Activated CD8-positive, alpha-beta memory T cell treated with anti-CD3 and anti-CD28 coated beads, Interleukin-2, amount 50 U/mL, for 48 hours (primary cell): Measurements from ENCODE around the gene ARL14EP.

Experiments
- DNase-seq: peaks from one replicate; pipeline ENCODE4 v3.0.0-alpha.2; 2020

Gene ARL14EP

DNA sequence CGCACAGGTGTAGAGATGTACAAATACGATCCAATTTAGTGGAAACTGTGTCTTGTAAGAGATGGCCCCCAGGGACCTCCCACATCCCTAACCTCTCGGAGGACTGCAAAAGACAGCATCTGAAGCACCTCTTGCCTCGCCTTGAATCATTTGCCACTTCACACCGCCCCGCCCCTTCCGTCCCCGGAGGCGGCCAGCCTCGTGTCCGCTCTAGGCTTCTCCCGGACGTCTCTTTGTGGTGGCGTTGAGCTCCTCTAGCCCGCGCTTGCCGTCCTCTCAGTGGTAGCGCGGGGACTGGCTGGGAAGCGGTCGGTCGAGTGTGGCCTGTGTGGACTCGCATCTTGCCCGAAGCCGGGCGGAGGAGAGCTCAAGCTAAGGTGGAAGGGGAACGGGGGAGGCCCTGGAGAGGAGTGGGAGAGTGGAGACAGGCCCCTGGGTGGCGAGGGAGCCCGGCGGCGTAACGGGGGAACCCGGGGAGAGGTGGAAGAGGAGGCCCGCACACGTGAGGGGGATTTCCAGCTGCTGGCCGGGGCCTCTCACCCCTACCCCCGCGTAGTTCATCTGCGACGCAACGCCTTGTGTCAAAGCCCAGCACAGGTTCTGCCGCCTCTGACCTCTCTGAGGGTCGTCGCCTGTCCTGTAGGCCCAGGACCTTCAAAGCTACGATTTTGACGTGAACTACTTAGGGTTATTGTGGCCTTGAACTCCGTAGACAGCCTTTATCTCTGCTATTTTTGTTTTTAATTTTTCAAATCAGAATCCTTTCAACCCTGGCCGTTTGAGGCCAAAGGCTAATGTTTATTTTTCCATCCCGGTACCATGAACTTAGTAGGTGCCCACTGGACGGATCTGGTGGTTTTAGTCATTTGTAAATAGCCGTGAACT, at the start of gene ARL14EP:
Gene ARL14EP (plus strand): TSS at position 279 of the 885 bp plus-strand sequence. CDS start 7,845 bp downstream, outside the sequence.
- DNase-seq, result peak; percentile 91

DNA sequence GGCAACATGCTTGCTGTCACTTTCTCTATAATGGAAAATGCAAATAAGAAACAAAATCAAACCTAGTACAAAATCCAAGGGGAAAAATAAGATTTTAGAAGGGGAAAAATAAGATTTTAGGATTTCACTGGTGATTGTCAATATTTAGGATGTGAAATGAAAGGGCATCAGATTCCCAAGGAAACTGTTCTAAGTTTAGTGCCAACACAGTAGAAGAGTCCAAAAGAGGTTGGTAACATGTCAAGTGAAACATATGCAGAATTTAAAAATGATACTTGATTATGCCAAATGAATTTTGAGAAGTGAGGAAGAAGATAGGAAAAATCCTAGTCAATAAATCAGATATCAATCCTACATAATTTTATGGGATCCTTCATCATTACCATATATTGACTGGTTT, 45.7 kb upstream of the ARL14EP start:
- DNase-seq, result no peak

DNA sequence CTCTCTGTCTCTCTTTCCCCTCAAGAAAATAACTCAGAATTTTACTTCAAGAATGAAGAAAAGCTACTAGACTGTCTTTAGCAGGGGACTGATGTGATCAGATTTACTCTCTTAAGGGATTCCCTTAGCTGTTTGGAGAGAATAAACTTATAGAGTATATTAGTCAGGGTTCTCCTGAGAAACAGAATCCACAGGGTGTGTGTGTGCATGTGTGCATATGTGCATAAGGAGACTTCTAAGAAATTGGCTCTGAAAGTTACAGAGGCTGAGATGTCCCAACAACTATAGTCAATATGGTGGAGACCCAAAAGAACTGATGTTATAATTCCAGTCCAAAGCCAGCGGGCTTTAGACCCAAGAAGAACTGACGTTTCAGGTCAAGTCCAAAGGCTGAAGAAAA, 43.1 kb upstream of the ARL14EP start:
- no peak for DNase-seq

DNA sequence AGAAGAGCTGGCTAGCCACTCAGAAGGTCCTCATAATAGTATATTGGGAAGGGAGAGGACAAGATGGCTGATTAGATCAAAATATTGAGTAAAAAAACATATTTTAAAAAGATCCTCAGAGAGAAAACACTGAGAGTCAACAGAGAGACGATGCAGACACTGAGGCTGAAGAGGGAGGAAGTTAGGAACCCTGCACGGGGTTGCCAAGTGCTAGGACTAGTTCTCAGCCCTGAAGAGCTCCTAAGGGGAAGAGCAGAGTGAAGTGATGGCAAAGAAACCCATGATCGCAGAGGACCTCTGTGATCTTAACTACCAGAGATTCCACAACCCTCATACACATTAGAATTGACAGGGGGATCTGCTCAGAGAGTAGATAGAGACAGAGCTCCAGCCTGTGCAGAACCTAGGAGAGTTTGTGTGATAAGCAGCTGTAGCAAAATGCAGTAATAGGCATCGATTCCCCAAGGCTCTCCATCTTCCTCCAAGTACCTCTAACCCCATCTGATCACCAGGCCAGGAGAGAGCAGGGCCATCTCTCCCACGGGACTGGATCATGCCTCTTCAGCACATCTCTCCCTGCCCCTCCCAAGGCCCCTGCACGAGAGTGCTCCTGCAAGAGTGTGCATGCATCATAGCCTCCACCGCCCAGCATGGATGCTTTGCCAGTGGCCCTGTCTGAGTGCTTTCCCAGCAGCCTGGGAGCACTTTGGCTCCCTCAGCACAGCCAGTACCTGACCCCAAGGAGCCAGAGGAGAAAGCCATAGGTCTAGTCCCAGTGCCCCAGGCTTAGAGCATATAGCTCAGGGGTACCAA, 41.2 kb upstream of the ARL14EP start:
- DNase-seq, result peak; percentile 50

DNA sequence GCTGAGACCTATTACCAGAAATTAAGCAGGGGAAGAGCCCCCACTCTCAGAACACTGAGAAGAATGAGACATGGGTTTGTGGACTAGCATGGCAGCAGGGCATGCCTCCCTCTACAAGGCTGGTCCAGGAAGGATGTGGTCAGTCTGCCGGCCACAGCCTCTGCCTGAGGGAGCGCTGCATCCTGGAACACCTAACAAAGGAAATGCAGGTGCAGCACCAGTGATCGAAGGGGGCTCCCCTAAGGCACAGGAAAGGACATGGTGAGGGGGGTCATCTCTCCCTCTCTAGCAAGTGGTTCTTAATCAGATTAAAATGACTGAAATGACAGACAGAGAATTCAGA, 40.6 kb upstream of the ARL14EP start:
- DNase-seq, result peak; percentile 52

DNA sequence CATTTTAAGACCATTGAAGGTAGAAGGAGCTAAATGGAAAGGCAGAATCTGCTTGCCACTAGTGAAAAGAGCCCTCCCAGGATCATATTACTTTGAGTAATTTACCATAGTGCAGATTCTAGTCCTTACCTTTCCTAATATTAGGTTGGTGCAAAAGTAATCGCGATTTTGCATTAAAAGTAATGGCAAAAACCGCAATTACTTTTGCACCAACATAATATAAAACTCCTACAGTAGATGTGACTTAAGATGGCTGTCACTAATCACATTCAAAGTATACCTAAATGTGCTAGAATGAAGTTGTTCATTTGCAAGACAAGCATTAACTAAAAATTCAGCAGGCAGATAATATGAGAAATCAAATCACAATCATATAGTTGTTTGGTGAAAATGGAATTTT, 38.1 kb upstream of the ARL14EP start:
- no peak for DNase-seq

DNA sequence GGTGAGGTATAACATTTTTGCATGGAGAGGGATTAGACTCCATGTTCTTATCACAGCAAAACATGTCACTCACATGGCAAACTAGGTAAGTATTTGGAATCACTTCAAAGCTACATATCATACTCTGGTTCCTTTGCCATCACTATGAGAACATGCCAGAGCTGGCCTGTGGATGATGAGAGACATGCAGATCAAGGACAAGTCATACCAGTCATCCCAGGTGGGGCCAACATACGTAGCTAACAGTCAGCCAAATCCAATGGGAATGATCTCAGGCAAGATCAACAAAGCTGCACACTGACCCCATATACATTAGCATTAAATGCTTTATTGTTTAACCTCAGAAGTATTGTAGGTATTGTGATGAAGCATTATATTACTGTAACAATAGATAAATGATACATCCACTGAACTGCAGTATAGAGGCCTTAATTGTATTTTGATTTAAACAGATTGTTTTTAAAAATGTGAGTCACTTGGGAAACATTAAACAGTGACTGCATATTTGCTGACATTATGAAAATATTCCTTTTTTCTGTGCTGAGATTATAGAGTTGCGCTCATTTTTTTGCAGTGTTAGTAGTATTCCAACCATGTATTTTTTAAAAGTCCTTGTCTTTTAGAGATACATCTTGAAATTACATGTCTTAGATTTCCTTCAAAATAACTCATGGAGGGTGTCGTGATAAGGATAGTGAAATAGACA, 37.3 kb upstream of the ARL14EP start:
- no peak for DNase-seq

DNA sequence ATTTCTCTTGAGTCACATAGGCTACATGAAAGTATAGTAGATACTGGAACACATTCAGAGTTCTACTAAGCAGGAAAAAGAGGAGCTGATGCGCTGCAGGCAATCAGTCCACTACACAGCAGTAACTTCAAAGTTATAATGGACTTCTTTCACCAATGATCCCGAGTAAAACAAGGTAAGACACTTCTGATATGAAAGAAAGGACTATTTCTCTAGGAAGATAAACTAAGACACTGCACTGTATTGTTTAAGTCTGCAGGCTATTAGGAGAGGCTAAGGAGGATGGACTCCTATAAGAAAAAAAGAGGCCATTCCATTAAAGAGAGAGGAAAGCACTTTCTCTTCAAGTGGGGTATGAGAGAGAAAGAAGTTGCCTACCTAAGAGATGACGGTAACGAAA, 31.6 kb upstream of the ARL14EP start:
- no peak for DNase-seq

DNA sequence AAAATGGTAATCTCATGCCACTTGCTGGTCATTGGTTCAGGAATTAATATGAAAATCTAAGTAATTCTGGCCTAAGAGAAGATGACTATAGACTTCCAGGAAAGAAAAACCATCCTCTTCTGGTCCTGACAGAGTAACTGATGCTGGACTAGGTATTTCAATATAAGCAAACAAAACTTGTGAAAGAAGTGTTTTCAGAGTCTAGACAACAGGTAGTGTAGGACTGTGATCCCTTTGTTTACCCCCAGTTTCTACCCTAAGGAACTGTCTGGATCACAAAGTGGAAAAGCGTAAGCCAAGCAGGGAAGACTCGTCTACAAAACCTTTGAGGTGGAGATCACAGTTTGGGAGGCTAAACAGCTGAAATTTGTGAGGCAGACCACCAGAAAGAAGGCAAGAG, 30.4 kb upstream of the ARL14EP start:
- DNase-seq, result no peak

DNA sequence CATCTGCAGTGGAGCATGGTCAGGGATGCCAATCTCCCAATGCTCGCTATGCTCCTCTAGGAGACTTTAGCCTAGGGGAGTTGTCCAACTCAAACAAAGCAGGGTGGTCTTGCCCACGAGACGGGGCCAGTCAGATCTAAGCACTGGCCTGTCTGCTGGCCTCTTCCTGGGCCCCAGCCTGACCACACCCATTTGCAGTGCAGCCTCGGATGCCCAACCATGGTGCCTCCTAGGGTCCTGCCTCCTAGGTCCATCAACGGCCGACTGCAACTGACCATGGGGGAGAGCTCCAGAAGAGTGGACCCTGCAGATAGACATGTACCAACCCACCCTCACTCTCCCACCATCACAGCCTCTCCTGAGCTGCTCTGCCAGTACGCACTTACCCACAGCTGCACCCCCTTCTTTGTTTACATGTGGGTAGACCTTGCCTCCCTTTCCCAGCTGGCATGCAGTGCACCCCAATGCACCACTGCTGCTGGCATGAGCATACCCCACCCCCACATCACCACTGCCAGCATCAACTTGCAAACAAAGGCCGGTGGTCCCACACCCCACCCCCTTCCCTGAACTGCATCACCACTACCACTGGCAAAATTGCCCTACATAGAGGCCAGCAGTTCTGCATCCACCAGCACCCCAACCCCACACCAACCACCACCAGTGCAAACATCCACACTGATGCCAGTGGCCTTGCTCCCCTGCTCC, 27.6 kb upstream of the ARL14EP start:
- DNase-seq, result no peak

DNA sequence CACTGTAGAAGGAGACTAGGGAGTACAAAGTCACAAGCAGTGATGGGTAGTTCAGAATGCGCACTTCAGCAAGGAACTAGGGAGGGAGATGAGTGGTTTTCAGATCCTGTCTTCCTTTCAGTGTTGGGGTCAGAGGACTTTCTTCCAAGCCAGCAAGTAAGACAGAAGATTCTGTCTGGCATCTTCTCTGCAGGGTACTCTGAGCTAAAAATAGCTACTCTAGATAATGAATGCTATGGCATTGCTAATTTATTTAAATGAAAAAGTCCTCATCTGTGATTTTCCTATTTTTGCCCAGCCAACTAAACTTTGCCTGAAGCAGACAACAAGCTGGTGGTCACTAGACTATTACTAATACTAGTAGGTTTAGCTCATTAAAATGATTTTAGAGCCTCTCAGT, 18.3 kb upstream of the ARL14EP start:
- DNase-seq, result no peak

DNA sequence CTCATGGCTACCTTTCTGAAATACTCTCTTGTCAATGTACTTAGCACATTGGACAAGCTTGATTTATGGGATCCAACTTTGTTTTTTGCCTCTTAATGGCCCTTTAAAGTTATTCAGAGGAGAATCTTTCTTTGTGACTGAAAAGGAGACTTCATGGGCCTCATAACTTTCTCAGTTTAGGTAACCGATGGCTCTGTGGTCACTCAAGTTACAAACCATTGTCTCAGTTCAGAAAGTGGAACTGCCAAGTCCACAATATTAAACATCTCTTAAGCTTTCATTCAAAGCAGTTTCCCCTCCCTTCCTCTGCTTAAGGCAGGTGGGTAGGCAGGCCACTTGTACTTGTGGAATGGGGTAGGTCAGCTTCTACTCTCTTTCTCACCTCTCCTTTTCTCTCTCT, 12.3 kb upstream of the ARL14EP start:
- no peak for DNase-seq

DNA sequence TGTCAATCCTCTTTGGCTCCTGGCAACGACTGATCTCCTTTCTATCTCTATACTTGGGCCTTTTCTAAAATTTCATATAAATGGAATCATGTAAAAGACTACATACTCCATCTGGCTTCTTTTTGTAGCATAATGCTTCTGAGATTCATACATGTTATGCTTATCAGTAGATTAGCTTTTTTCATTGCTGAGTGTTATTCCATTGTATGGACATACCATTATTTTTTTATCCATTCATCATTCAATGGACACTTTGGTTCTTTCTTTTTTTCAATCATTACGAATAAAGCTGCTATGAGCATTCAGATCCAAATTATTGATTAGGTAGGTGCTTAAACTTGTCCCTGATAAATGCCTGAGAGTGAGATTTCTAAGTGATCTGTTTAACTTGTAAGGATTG, 11.7 kb upstream of the ARL14EP start:
- no peak for DNase-seq

DNA sequence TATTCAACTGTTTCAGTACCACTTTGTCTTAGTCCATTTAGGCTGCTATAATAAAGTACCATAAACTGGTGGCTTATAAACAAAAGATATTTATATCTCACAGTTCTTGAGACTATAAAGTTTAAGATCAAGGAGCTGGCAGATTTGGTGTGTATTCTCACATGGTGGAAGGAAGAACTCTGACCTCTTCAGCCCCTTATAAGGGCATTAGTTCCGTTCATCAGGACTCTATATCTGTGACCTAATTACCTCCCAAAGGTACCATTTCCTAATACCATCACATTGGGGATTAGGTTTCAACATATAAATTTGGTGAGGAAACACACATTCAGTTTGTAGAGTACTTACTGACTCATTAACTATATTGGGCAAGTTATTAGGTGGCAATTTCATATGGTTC, 10.7 kb upstream of the ARL14EP start:
- no peak for DNase-seq

DNA sequence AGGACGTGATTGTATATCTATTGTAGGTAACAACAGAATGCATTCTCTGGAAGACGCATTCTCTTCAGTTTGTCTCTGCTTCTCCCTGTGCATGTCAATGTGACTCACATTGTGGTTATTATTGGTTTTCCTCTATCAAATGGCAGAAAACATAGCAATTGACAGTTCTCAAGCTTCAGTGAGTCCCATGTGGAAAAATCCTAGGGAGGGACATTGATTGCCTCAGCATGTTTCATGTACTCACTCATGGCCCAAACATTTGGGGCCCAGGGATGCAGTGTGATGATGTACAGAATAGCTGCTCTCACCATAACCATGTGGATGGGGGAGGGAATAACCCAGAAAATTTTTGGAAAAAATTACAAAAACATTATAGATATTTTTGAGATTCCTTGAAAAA, 9.3 kb upstream of the ARL14EP start:
- no peak for DNase-seq

DNA sequence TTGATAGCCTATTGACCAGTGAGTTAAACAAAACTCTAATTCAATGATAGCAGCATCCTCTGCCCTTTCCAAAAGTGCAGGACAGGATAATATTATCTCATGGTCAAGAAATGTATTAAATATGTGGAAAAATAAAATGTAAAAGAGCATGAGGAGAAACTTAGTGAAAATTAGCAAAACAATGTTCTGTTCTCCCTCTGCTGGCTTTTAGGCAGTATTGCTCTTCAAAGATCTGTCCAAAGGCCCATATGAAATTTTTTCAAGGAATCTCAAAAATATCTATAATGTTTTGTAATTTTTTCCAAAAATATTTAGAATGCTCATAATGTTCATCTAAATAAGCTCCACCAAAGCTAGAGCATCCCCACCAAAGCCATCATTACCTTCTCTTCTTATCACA, 8.3 kb upstream of the ARL14EP start:
- no peak for DNase-seq

DNA sequence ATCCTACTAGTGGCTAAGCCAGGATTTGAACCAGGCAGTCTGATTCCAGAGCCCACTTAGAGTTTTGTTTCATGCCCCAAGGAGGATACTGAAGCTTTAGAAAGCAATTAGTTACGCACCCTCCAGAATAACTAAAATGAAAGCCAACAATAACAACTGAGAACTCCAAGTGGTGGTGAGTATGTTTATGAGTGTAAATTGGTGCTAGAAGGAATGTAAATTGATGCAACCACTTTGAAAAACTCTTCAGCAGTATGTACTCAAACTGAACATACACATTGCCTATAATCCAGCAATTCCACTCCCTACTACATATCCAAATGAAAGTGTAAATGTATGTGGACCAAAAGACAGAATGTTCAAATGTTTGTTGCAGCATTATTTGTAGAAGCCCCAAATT, 6.7 kb upstream of the ARL14EP start:
- no peak for DNase-seq

DNA sequence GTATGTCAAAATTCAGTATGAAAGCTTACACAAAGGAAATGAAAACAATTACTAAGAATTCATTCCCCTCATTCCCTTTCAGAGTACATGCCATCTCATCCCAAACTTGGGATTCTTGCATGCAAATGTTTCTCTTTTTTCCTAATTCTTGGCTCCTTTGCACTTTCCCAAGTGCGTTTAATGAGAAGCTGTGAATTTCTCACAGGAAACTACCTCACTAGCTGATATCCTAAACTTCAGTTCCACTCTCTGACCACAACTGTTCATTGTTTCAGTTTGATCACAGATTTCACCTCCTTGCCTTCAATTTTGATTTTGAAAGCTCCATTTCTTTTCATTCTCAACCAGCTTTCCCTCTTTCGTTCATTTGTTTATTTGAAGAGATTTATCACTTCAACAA, 5.9 kb upstream of the ARL14EP start:
- no peak for DNase-seq

DNA sequence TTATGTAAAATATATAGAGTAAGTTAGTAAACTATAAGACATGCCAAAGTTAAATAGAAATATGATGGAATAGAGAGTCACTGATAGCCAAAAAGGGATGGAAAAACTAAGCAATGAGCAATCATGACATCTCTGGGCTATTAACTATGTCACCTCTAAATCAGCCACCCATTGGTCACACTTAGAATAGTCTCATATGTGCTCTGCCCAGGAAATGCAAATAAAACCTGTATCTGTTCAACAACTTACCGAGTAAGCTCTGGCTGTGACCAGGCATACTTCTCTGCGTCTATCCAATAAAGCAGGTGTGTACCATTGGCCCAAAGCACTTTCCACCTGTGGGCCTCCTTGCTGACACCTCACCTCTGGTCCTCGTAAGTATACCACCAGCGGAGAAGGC, 1.6 kb upstream of the ARL14EP start:
- no peak for DNase-seq

DNA sequence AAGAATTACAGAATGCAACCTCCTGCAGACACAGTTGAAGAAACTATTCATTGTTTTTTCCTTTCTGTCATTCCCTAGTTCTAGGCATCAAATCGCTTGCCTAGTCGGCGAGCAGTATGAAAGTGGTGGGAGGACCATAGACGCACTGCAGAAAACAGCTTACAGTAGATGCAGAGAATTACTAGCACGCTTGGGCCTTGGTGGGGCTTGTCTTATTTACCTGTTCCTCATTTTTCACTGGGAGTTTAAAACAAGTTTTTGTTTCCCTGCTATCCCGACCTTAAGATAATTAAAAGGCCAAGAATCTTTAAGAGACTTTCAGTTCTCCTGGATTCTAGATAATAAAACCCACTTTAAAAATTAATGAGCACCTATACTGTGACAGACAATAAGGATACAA, 713 bp upstream of the ARL14EP start:
- DNase-seq, result no peak

DNA sequence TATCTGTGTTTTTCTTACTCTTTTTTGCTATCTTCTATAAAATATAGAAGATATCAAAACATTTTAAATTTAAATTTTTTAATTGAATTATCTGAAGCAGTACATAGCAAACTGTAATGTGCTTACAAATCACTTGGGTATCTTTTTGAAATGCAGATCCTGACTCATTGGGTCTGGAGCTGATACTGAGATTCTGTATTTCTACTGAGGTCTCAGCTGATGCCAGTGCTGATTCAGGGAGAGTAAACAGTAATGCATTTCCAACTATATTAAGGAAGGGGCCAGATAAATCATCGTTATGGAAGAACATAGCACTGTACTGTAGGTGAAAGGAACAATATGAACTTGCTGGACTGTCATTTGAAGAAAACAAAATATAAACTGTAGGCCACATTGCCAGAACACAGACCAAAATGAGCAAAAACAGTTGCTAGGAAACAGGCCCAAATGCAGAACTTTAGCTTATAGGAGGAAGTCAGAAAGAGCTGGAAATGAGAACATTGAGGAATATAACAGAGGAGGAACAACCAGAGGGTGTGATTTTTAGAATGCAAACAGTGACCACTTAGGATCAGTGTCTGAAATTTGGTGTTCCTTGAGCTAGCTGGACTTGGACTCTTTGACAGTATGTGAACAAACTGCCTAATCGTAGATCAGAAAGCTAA, 3.3 kb downstream of the ARL14EP start:
- DNase-seq, result no peak

DNA sequence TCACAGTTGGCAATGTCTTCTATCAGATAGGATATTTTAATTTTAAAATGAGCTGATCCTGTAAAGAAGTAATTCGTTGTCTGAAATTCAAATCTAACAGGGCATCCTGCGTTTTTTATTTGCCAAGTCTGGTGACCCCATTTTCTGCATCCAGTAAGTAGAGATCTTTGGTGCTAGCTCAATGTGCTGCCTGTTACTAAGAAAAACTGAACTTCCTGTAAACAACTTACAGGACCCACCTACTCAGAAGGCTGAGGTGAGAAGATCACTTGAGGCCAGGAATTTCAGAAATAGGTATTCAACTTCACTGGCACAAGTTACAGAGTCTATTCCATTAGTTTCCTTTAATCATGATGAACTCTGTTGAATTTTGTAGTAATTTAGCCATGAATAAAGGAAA, 4.0 kb downstream of the ARL14EP start:
- DNase-seq, result no peak

DNA sequence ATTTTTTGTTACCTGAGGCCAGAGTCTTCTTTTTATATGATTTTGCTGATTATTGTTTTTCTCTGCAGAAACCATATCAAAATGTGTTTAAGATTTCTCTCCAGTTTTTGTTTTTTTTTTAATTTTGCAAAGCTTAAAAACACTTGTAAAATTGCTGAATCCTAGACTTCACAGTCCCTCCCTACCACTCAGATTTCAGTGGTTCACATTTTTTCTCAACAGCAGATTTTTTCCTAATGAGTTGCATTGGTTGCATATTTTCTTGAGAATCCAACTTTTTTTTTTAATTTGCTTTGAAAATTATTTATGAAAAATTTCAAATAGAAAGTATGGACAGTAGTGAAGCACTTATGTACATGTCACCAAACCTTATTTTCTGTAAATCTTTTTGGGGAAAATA, 5.8 kb downstream of the ARL14EP start:
- no peak for DNase-seq
